Gastroesophageal sphincter (tissue), 3 donors: ENCODE measurements around the gene CYP2D6.

Experiments used
- POLR2AphosphoS5 ChIP-seq: sonication (generic); formaldehyde crosslinking; IDR thresholded peaks from one replicate; pipeline ENCODE4 v1.6.1; 2017; ENCODE audit warnings: antibody characterized with exemption
- TF ChIP-seq, protein P1 (sequence below), 4 experiments: fragments of 200-600 bp in 2 of 4; fragments of 450-650 bp in 2 of 4; sonication (generic) in 1 of 4; IDR thresholded peaks; one replicate each; pipeline ENCODE4 v1.5.1; 2017 to 2019; ENCODE audit warnings: antibody characterized with exemption in 4 of 4, mild to moderate bottlenecking in 2 of 4, moderate library complexity in 2 of 4

- TF ChIP-seq, protein P1, sequence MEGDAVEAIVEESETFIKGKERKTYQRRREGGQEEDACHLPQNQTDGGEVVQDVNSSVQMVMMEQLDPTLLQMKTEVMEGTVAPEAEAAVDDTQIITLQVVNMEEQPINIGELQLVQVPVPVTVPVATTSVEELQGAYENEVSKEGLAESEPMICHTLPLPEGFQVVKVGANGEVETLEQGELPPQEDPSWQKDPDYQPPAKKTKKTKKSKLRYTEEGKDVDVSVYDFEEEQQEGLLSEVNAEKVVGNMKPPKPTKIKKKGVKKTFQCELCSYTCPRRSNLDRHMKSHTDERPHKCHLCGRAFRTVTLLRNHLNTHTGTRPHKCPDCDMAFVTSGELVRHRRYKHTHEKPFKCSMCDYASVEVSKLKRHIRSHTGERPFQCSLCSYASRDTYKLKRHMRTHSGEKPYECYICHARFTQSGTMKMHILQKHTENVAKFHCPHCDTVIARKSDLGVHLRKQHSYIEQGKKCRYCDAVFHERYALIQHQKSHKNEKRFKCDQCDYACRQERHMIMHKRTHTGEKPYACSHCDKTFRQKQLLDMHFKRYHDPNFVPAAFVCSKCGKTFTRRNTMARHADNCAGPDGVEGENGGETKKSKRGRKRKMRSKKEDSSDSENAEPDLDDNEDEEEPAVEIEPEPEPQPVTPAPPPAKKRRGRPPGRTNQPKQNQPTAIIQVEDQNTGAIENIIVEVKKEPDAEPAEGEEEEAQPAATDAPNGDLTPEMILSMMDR (IDR thresholded peaks at IDR 0.05), result no peak
- TF ChIP-seq POLR2AphosphoS5, result no peak
Measured at GRCh38 chr22:42150727-42151590, 20.3 kb upstream of the CYP2D6 start.
